ENCODE measurements around the gene TCF12.

GRCh38 chr15:57030011-57030410 is 111.6 kb downstream of the TCF12 start:
- no peak for TF ChIP-seq GATA2 (IDR thresholded peaks at IDR 0.05; ENCODE audit: insufficient read depth, insufficient read length, low read depth, low read length)
- TF ChIP-seq CTCF (IDR thresholded peaks at IDR 0.05; ENCODE audit: extremely low read depth in 1 of 2, insufficient read depth in 1 of 2, low read depth in 1 of 2, low read length in 2 of 2), result no peak
- TF ChIP-seq MAX (IDR thresholded peaks at IDR 0.05; ENCODE audit: insufficient read depth, insufficient read length), result no peak
- no peak for TF ChIP-seq EZH2 (IDR thresholded peaks at IDR 0.05; ENCODE audit: borderline replicate concordance, low read depth, low read length, severe bottlenecking)
- TF ChIP-seq POLR2A (IDR thresholded peaks at IDR 0.05; ENCODE audit: low read depth, low read length), result no peak
- no peak for TF ChIP-seq POLR2AphosphoS5 (IDR thresholded peaks at IDR 0.05; ENCODE audit: insufficient read depth, low read depth, low read length)
